Measurements from ENCODE around the gene INO80B.
A peak's percentile ranks its signal among the peaks of the same experiment; 100 is the strongest.

INO80B gene

GRCh38 chr2:74502720-74503505 lies 48.0 kb downstream of the INO80B start:
- DNase-seq (ENCODE audit: low read depth), result peak; percentile 88

GRCh38 chr2:74503506-74504475 lies 48.9 kb downstream of the INO80B start:
- DNase-seq (ENCODE audit: low read depth), result no peak

GRCh38 chr2:74504591-74504990 lies 49.7 kb downstream of the INO80B start:
- DNase-seq (ENCODE audit: low read depth), result no peak

DNA sequence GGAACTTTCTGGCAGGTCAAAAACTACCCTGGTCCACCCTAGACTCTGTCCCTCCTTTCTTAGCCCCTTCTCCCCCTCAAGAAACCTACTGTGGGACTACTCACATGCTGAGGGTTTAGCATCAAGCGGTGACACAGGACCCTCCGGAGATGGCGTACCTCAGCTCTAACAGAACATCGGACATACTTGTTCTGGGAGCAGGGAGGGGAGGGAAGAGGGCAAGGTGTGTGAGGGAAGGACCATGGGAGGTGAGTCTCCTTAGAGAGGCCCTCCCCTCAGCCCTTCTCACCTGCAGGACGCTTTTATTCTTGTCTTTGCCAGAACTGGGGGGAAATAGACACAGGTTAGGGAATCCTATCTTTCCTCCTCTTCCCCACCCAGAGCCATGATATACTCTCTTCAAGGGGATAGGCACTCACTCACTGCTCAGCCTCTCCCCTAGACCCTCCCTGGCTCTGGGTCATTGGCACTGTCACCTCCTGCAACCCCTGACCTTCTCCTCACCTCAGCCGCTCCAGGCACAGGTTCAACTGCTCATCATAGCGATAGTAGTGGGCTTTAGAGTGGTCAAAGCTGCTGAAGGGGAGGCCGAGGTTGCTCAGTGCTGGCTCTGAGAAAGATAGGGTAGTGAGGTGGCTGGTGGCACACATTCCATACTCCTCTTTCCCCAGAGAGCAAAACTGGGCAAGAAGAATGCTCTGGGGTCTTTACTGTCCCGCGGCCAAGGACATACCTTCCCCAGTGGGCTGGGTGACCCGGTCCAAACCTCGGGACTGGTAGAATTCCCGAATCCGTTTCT lies 50.8 kb downstream of the INO80B start:
- no peak for DNase-seq (ENCODE audit: low read depth)

- peak; percentile 97 for DNase-seq (ENCODE audit: low read depth)
Observed at GRCh38 chr2:74507145-74507925, 52.4 kb downstream of the INO80B start, which contains the start of gene PCGF1. PCGF1 (minus strand) TSS chr2:74507695; CDS start chr2:74507668, 27 bp downstream.
